OCI-LY7 (cell line): ENCODE results near the gene RTL1. TPM values are rescaled to one million over a fixed set of nuclear protein-coding genes. Genes with fewer than 3 reads are reported as not detected.
A peak's percentile ranks its signal among the peaks of the same experiment; 100 is the strongest.

Experiments
- BruUV-seq: library from RNA; stranded (reverse); fragments of 400-500 nt; replicated peaks from 2 replicates; lab custom pipeline; 2021; lab: Mats Ljungman, UMichigan
- CTCF ChIA-PET: fragments of 300-600 bp; sonication (Branson Sonifier 250); formaldehyde crosslinking; loops from one replicate; lab custom pipeline; 2022; ENCODE audit warnings: antibody characterized with exemption; ENCODE audit not compliant: unreplicated experiment; lab: Charles Lee
- POLR2A ChIA-PET: fragments of 300-600 bp; sonication (Branson Sonifier 250); formaldehyde crosslinking; loops from one replicate; lab custom pipeline; 2022; ENCODE audit warnings: antibody characterized with exemption; lab: Charles Lee
- DNase-seq: peaks from one replicate; pipeline ENCODE4 v3.0.0-alpha.2; 2015; ENCODE audit warnings: low spot score
- H2AFZ ChIP-seq: fragments of 200-600 bp; sonication (generic), shearing (Covaris generic); 2 replicates; pipeline ENCODE4 v1.6.1; 2014; ENCODE audit warnings: mild to moderate bottlenecking, antibody characterized with exemption, low read length, moderate library complexity
- H3K27ac ChIP-seq: fragments of 200-600 bp; sonication (generic); 2 replicates; pipeline ENCODE4 v1.5.1; 2014; ENCODE audit warnings: mixed run types, low read depth, mild to moderate bottlenecking, moderate library complexity, low read length, inconsistent platforms; ENCODE audit not compliant: poor library complexity, severe bottlenecking
- H3K36me3 ChIP-seq: fragments of 200-600 bp; sonication (generic); 2 replicates; pipeline ENCODE4 v1.6.1; 2014; ENCODE audit warnings: mild to moderate bottlenecking, antibody characterized with exemption, low read length, moderate library complexity, mixed read lengths; ENCODE audit not compliant: insufficient read depth
- H3K4me1 ChIP-seq: fragments of 200-600 bp; sonication (generic); 2 replicates; pipeline ENCODE4 v1.5.1; 2014; ENCODE audit warnings: mild to moderate bottlenecking, low read length; ENCODE audit not compliant: insufficient read depth, poor library complexity, severe bottlenecking
- H3K4me2 ChIP-seq: fragments of 200-600 bp; sonication (generic); 2 replicates; pipeline ENCODE4 v1.6.1; 2014; ENCODE audit warnings: mild to moderate bottlenecking, low read length
- H3K4me3 ChIP-seq: fragments of 200-600 bp; sonication (generic); 2 replicates; pipeline ENCODE4 v1.5.1; 2014; ENCODE audit warnings: mild to moderate bottlenecking, low read depth, low read length; ENCODE audit not compliant: poor library complexity, severe bottlenecking
- H3K79me2 ChIP-seq: fragments of 200-600 bp; sonication (generic); 2 replicates; pipeline ENCODE4 v1.6.1; 2016; ENCODE audit warnings: low read depth, mild to moderate bottlenecking, low read length, moderate library complexity, mixed read lengths; ENCODE audit not compliant: insufficient read depth
- H3K9me2 ChIP-seq: fragments of 200-600 bp; sonication (generic); 2 replicates; pipeline ENCODE4 v1.6.1; 2016; ENCODE audit warnings: mild to moderate bottlenecking, low read length, mixed read lengths; ENCODE audit not compliant: insufficient read depth
- H3K9me3 ChIP-seq: fragments of 200-600 bp; sonication (generic); 2 replicates; pipeline ENCODE4 v1.6.1; 2014; ENCODE audit warnings: mild to moderate bottlenecking, mixed run types, low read length, mixed read lengths
- H4K20me1 ChIP-seq: fragments of 200-600 bp; sonication (generic); 2 replicates; pipeline ENCODE4 v1.6.1; 2014; ENCODE audit warnings: mild to moderate bottlenecking, antibody characterized with exemption, low read length, moderate library complexity, mixed read lengths; ENCODE audit not compliant: insufficient read depth
- CTCF ChIP-seq: fragments of 200-600 bp; sonication (generic); conservative IDR thresholded peaks from 2 replicates; pipeline ENCODE4 v1.5.1; 2014; ENCODE audit warnings: mild to moderate bottlenecking, antibody characterized with exemption, low read length, moderate library complexity, mixed read lengths
- EZH2phosphoT487 ChIP-seq: fragments of 200-600 bp; sonication (generic); IDR thresholded peaks from 2 replicates; pipeline ENCODE4 v1.6.1; 2018; ENCODE audit warnings: low read depth, borderline replicate concordance, mild to moderate bottlenecking, mixed run types, antibody characterized with exemption, low read length, moderate library complexity, mixed read lengths
- intact Hi-C: fragments of 100-400 bp; cut with micrococcal nuclease; formaldehyde crosslinking; loops from one replicate; pipeline ENCODE4 v1.10.0; 2022; ENCODE audit not compliant: unreplicated experiment
- total RNA-seq, 2 experiments: library from RNA; depleted of rRNA in 1 of 2; stranded (reverse); fragments of >200 nt in 1 of 2; shearing (Covaris generic) in 1 of 2; gene quantifications; 2 replicates each; pipeline ENCODE4 v1.2.3, GENCODE V29; 2014 to 2022

The RTL1 gene
- total RNA-seq, 2 experiments from 2014 or later, result not detected

- H2AFZ ChIP-seq, result no peak overlapping the region
- BruUV-seq, result no TSS peak
- no peaks in the 10 kb centered on the region for H3K9me2 ChIP-seq
- ChIA-PET POLR2A (no interaction called here), CTCF (no interaction called here)
- no peaks in the 10 kb centered on the region for H3K36me3 ChIP-seq
- H3K4me2 ChIP-seq, result no peak overlapping the region
- no peak overlapping the region for H3K27ac ChIP-seq
- H3K4me1 ChIP-seq, result no peaks in the 10 kb centered on the region
- no peak for DNase-seq
- H3K4me3 ChIP-seq, result no peak overlapping the region
- intact Hi-C loops, result no loop called here
- no peaks in the 10 kb centered on the region for H4K20me1 ChIP-seq
- no peaks in the 10 kb centered on the region for H3K9me3 ChIP-seq
- no peaks in the 10 kb centered on the region for H3K79me2 ChIP-seq
- no peak for TF ChIP-seq EZH2phosphoT487
- 0 out of 2 replicates have a peak, but pooled peaks have one; percentile 42 for TF ChIP-seq CTCF
Measured at GRCh38 chr14:100904307-100905087, 975 bp upstream of the RTL1 start.

- no peaks in the 10 kb centered on the region for H3K9me3 ChIP-seq
- no peaks in the 10 kb centered on the region for H4K20me1 ChIP-seq
- CTCF ChIA-PET, result no interaction called here
- H2AFZ ChIP-seq, result no peak overlapping the region
- H3K79me2 ChIP-seq, result no peaks in the 10 kb centered on the region
- no TSS peak for BruUV-seq
- POLR2A ChIA-PET, result no interaction called here
- no peak overlapping the region for H3K4me2 ChIP-seq
- intact Hi-C loops, result no loop called here
- TF ChIP-seq CTCF (no peak), EZH2phosphoT487 (no peak)
- no peak overlapping the region for H3K27ac ChIP-seq
- H3K36me3 ChIP-seq, result no peaks in the 10 kb centered on the region
- H3K9me2 ChIP-seq, result no peaks in the 10 kb centered on the region
- no peak for DNase-seq
- no peak overlapping the region for H3K4me3 ChIP-seq
- H3K4me1 ChIP-seq, result no peaks in the 10 kb centered on the region
Measured at GRCh38 chr14:100903134-100903468, 421 bp downstream of the RTL1 start.

- Histone ChIP-seq H3K27ac (no peak overlapping the region), H3K4me3 (no peak overlapping the region), H3K9me3 (no peaks in the 10 kb centered on the region), H3K4me2 (no peak overlapping the region), H3K79me2 (no peaks in the 10 kb centered on the region), H2AFZ (no peak overlapping the region), H4K20me1 (no peaks in the 10 kb centered on the region), H3K36me3 (no peaks in the 10 kb centered on the region), H3K9me2 (no peaks in the 10 kb centered on the region), H3K4me1 (no peaks in the 10 kb centered on the region)
- no TSS peak for BruUV-seq
- POLR2A ChIA-PET, result no interaction called here
- DNase-seq, result peak; percentile 5
- CTCF ChIA-PET, result no interaction called here
- no peak for TF ChIP-seq EZH2phosphoT487
- peak; percentile 54 for TF ChIP-seq CTCF
- intact Hi-C loops, result no loop called here
Measured at GRCh38 chr14:100902295-100903133, 1.0 kb downstream of the RTL1 start.
